Nephron progenitor cell (in vitro differentiated cells): ENCODE results near the gene PTPRD.

ENCODE experiments used
- DNase-seq: peaks from one replicate; pipeline ENCODE4 v3.0.0; 2021
- H3K27ac Mint-ChIP-seq: 2 replicates; pipeline ENCODE4 v1.8.0; 2021; ENCODE audit warnings: mild to moderate bottlenecking, moderate library complexity, mixed read lengths
- H3K27me3 Mint-ChIP-seq: 2 replicates; pipeline ENCODE4 v1.8.0; 2021; ENCODE audit warnings: mild to moderate bottlenecking, low read depth, mixed read lengths; ENCODE audit not compliant: poor library complexity
- H3K36me3 Mint-ChIP-seq: 2 replicates; pipeline ENCODE4 v1.8.0; 2021; ENCODE audit warnings: low read depth, mixed read lengths
- H3K4me1 Mint-ChIP-seq: 2 replicates; pipeline ENCODE4 v1.8.0; 2021; ENCODE audit warnings: mixed read lengths
- H3K4me3 Mint-ChIP-seq: 2 replicates; pipeline ENCODE4 v1.8.0; 2021; ENCODE audit warnings: mild to moderate bottlenecking, moderate library complexity, mixed read lengths
- H3K9me3 Mint-ChIP-seq: 2 replicates; pipeline ENCODE4 v1.8.0; 2021; ENCODE audit warnings: mild to moderate bottlenecking, moderate library complexity, mixed read lengths
- TF ChIP-seq, protein P1 (sequence below): fragments of 200-600 bp; sonication (generic); IDR thresholded peaks from 2 replicates; pipeline ENCODE4 v1.5.0; 2021; ENCODE audit warnings: antibody characterized with exemption

The PTPRD gene

DNA sequence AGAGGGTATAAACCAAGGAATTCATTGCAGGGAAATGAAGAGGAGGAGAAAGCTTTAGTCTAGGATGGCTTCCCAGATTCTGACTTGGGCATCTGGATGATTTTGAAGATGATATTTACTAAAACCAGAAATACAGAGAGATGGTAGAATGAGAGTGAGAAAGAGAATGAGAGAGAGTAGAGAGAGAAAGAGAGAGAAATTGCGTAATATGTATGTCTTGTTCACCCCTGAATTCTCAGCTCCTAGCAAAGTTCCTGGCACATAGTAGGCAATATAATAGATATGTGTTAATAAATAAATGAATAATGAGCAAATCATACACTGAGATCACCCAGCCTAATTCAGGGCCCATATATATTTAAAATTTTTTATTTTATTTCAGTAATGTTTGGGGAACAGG is 1723.7 kb downstream of the PTPRD start:
- Mint-ChIP-seq H3K36me3 (no peaks in the 10 kb centered on the region), H3K9me3 (no peaks in the 10 kb centered on the region), H3K4me1 (peaks cover 16% of the 10 kb centered on the region), H3K4me3 (no peak overlapping the region), H3K27ac (no peak overlapping the region), H3K27me3 (peaks cover 4% of the 10 kb centered on the region)
- DNase-seq, result no peak
- TF ChIP-seq, protein P1, sequence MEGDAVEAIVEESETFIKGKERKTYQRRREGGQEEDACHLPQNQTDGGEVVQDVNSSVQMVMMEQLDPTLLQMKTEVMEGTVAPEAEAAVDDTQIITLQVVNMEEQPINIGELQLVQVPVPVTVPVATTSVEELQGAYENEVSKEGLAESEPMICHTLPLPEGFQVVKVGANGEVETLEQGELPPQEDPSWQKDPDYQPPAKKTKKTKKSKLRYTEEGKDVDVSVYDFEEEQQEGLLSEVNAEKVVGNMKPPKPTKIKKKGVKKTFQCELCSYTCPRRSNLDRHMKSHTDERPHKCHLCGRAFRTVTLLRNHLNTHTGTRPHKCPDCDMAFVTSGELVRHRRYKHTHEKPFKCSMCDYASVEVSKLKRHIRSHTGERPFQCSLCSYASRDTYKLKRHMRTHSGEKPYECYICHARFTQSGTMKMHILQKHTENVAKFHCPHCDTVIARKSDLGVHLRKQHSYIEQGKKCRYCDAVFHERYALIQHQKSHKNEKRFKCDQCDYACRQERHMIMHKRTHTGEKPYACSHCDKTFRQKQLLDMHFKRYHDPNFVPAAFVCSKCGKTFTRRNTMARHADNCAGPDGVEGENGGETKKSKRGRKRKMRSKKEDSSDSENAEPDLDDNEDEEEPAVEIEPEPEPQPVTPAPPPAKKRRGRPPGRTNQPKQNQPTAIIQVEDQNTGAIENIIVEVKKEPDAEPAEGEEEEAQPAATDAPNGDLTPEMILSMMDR, result no peak

DNA sequence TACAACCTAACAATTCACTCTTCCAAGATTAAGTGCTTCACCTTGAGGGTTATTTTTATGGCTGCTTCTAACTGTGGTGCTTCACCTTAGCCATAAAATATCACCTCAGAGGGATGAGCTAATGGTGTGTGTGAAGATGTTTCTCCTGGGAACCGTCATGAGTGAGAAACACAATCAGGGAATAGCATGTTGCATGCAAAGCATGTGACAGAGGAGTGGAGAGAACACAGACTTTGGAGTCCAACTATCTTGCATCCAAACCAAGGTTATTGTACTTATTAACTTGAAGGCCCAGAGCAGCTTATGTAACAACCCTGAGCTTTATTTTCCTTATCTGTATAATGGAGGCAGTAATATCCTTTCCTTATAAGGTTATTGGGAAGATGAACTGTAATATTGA is 1724.2 kb downstream of the PTPRD start:
- no peak overlapping the region for H3K4me3 Mint-ChIP-seq
- TF ChIP-seq, protein P1, result no peak
- no peak for DNase-seq
- no peaks in the 10 kb centered on the region for H3K9me3 Mint-ChIP-seq
- peaks cover 17% of the 10 kb centered on the region for H3K4me1 Mint-ChIP-seq
- no peaks in the 10 kb centered on the region for H3K36me3 Mint-ChIP-seq
- no peak overlapping the region for H3K27ac Mint-ChIP-seq
- peaks cover 4% of the 10 kb centered on the region for H3K27me3 Mint-ChIP-seq

DNA sequence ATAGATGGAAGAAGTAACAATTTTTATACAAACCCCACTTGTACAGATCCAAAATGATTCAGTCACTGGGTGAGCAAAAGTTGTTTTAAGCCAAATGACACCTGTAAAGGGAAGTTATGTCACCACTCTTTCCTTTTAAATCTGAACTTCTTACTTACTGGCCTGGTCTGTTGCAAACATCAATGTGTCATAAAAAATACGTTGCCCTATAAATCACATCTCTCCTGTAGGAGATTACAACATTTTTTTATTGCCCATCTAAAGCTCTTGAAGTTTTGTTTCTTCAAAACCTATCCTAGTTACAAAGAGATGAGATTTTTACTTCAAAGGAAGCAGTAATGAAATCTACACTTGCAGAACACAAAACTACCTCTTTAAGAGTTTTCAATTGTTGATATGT is 1725.4 kb downstream of the PTPRD start:
- TF ChIP-seq, protein P1, result no peak
- no peak for DNase-seq
- Mint-ChIP-seq H3K9me3 (no peaks in the 10 kb centered on the region), H3K27me3 (no peaks in the 10 kb centered on the region), H3K27ac (no peak overlapping the region), H3K4me1 (peaks cover 24% of the 10 kb centered on the region), H3K36me3 (no peaks in the 10 kb centered on the region), H3K4me3 (no peak overlapping the region)

DNA sequence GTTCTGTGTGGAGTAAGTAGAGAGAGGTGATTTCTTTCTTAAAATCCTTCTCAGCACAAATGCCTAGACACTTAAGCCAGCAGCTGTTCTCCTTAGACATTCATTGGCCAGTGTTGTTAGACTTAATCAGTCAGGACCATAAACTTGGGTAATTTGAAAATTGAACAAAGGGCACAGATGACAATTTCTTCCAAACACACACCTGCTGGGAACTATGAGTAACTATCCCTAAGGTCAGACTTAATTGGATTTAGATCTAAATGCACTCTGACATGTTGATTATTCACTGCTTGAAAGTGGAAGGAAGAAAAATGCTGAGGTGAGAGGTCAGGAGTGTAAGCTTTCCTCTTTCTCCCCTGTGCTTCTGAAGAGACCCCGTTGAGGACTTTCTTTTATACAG is 1729.5 kb downstream of the PTPRD start:
- no peaks in the 10 kb centered on the region for H3K36me3 Mint-ChIP-seq
- peaks cover 36% of the 10 kb centered on the region for H3K4me1 Mint-ChIP-seq
- H3K4me3 Mint-ChIP-seq, result no peak overlapping the region
- no peak for DNase-seq
- TF ChIP-seq, protein P1, result no peak
- H3K27me3 Mint-ChIP-seq, result no peaks in the 10 kb centered on the region
- H3K27ac Mint-ChIP-seq, result no peak overlapping the region
- no peaks in the 10 kb centered on the region for H3K9me3 Mint-ChIP-seq

DNA sequence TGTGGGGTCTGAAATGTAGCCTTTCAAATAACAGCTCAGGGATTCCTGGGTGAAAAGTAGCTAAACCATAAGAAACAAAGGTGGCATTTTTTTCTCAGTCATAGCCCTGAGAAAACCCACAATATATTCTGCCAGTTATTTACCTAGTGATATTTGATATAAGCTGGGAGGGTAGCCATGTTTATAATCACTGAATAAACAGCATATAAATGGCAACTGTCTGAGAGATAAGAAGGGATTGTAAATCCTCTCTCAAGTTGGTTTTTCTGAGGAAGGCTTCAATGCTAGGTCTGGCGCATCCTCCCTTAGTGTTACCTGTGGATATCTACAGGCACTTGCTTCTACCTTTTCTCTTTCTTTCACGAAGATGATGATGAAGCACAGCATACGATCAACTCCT is 1732.7 kb downstream of the PTPRD start:
- Mint-ChIP-seq H3K9me3 (no peaks in the 10 kb centered on the region), H3K27me3 (no peaks in the 10 kb centered on the region), H3K36me3 (no peaks in the 10 kb centered on the region), H3K4me1 (peaks cover 28% of the 10 kb centered on the region), H3K27ac (peak overlapping the region; percentile 39), H3K4me3 (no peak overlapping the region)
- TF ChIP-seq, protein P1, result no peak
- DNase-seq, result no peak

DNA sequence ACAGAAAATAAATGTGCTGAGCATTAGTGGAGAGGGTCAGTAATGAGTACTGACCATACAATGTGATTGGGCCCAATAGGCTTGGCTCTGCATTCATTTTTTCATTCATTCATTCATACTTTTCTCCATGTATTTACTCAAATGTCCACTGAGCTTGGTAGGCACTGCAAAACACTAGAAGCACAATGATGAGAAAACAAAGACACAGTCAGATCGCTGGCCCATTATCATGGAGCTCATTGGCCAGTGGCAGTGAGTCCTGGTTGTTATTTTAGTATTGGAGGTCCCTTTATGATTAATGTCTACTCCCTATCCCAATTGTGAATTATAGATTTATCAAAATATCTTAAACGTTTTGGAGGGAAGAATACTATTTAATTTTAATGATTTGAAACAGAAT is 1733.5 kb downstream of the PTPRD start:
- Mint-ChIP-seq H3K36me3 (no peaks in the 10 kb centered on the region), H3K27me3 (no peaks in the 10 kb centered on the region), H3K27ac (no peak overlapping the region), H3K4me1 (peaks cover 28% of the 10 kb centered on the region), H3K9me3 (no peaks in the 10 kb centered on the region), H3K4me3 (no peak overlapping the region)
- TF ChIP-seq, protein P1, result no peak
- DNase-seq, result no peak
